HG03196 (cell line): Measurements from ENCODE around the gene PDE3A.

ENCODE experiments used
- ATAC-seq: cut with Tn5 transposase; IDR thresholded peaks from one replicate; pipeline ENCODE4 v1.9.1; 2021; ENCODE audit not compliant: unreplicated experiment

PDE3A gene

DNA sequence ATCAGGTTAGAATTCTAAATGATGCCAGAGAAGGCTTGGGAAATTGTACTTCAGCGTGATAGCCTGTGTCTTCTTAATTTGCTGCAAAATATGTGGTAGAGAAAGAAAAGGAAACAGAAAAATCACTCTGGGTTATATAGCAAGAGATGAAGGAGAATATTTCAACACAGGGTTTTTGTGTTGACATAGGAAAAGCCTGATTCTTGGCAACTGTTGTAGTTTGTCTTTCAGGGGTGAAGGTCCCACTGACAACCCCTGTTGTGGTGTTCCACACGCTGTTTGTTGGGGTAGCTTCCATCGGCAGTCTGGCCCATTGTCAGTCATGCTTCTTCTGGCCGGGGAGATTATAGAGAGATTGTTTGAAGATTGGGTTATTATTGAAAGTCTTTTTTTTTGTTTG, 313.0 kb downstream of the PDE3A start:
- ATAC-seq: no peak

DNA sequence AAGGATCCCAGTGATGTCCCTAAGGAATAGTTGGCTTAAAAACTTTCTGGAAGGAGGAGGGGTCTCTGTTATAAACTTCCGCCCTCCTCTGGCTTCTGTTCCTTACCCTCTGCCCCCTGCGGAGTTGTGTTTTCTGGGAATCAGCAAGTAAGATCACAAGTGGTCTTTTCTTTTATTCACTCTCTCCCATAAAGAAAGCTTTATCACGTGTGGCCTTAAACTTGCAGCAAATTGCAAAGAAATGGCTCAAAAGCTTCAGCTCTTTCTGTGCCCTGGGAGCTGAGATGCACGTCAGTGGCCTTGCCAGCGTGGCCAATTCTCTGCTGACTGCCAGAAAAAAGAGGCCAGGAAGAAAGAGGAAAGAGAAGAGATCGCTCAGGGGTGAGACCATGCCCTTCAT, 326.9 kb downstream of the PDE3A start, which contains the start of gene SLCO1C1:
Gene SLCO1C1 (plus strand): TSS at position 101 of the 400 bp plus-strand sequence. CDS start 4,245 bp downstream, outside the sequence.
- ATAC-seq: no peak

DNA sequence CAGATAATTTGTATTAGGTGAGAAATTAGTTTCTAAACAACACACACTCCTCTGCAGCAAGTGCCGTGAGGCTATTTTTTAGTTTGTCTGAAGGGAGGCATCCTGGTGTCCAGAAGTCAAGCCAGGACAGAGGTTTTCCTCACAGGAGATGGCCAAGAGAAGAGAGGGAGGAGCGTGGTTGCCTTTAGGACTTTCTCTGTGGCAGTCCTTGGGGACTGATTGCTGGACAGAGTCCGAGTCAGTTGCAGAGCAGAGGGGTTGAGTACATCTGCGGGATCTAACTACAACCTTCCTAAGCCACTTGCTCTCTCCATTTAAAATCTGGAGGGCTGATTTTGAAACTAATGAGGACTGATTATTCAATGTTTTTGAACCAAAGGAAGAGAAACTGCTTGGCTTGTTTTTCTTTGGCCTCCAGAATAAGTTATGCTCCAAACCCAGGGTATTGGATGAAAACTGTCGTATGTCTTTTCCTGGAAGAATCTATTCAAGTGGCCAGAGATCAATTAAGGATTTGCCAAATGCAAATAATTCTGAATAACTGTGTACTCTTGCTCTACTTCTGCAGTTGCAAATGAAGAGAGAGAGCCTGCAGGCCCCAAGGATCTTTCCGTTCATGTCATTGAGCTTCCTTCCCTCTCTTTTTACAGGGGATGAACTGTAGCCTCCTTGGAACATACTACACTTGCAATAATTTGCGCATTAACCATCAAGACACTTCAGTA, 328.0 kb downstream of the PDE3A start:
- ATAC-seq: no peak

- ATAC-seq: no peak
These were observed 332.8 kb downstream of the PDE3A start for GRCh38 chr12:20701106-20701505.

GRCh38 chr12:20704860-20705259, 336.5 kb downstream of the PDE3A start:
- ATAC-seq: no peak

DNA sequence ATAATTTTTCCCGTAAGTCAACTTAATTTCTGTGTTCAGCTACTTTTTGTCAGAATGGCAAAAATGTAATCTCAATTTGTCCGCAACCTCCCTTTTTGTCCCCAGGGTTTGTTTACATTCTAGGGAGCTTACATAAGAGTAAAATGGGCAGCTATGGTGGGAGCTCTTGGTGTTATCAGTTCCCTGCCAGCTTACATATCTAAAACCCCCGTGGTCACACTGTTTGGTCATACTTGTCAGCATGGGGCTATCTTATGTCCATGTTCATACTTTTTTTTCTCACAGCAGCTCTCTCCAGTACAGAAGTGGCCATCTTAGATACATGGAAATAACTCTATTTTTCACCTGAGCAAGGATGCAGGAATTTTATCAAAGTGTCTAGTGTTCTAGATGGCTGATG, 343.5 kb downstream of the PDE3A start:
- no peak for ATAC-seq

DNA sequence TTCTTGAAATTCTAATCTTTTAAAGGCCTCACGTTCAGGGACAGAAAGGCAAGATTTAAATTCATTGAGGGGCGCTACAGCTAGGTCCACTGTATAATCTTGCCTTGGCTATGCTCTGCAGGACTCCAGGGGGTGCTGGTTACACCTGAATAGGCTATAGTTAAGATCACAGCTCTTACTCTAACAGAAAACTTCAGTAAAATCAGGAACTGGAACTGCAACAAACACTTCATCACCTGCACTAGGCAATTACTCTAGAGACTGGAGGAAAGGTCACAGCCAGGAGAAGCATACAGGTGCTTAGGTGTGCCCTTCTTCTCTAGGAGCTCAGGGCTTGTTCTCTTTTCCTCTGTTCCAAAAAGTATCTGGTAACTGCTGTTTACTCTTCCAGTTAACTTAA, 347.7 kb downstream of the PDE3A start:
- no peak for ATAC-seq

- ATAC-seq: no peak
These were observed 348.6 kb downstream of the PDE3A start for GRCh38 chr12:20716985-20717384.

- no peak for ATAC-seq
These were observed 350.0 kb downstream of the PDE3A start for GRCh38 chr12:20718294-20718693.

DNA sequence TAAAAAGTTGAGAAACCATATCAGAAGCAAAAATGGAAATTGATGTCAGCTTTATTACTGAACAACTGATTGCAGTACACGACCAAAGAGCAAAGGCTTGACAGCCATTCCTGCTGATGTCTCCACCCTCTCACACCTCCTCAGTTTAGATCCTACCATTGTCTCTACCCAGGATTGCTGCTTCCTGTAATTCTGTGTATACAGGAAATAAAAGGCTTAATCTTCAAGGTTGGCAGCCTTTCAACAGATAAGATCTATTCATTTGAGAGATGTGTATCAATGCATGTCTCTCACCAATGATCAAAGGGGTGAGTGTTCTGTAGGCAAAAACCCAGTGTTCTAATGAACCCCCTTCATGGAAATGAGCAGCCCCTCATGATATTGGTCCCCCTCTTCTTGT, 353.8 kb downstream of the PDE3A start:
- no peak for ATAC-seq

- ATAC-seq: no peak
These were observed 362.9 kb downstream of the PDE3A start for GRCh38 chr12:20731274-20731673.
